H1 (cell line): Measurements from ENCODE around the gene TLE2. TPM values are rescaled to one million over a fixed set of nuclear protein-coding genes. Genes with fewer than 3 reads are reported as not detected.

ENCODE experiments used
- CTCF ChIA-PET: fragments of 300-600 bp; sonication (Branson Sonifier 250); formaldehyde crosslinking; loops from one replicate; lab custom pipeline; 2021; ENCODE audit not compliant: partially characterized antibody; lab: Charles Lee
- POLR2A ChIA-PET: fragments of 300-600 bp; sonication (Branson Sonifier 250); formaldehyde crosslinking; loops from one replicate; lab custom pipeline; 2021; ENCODE audit warnings: inconsistent platforms; ENCODE audit not compliant: partially characterized antibody; lab: Charles Lee
- DNase-seq, 2 experiments: peaks; one replicate each; pipeline versions ENCODE4 v3.0.0 to v3.0.0-alpha.2; 2010 to 2022; ENCODE audit warnings: low spot score in 2 of 2, low read depth in 1 of 2, mixed read lengths in 1 of 2
- FAIRE-seq: peaks from 2 replicates; lab custom pipeline; 2011; peaks lifted over from hg19 to GRCh38; lab: Jason Lieb, UNC
- H2AFZ ChIP-seq: 2 replicates; pipeline ENCODE4 v1.8.1; 2012; ENCODE audit warnings: low read length, inconsistent platforms
- H2AK5ac ChIP-seq: 2 replicates; pipeline ENCODE4 v1.6.1; 2013; ENCODE audit warnings: low read depth, low read length
- H2BK120ac ChIP-seq: replicated peaks from 2 replicates; pipeline ENCODE3; 2013; ENCODE audit warnings: low read depth, low read length, inconsistent platforms
- H2BK12ac ChIP-seq: 2 replicates; pipeline ENCODE4 v1.6.1; 2013; ENCODE audit warnings: low read depth, low read length
- H2BK15ac ChIP-seq: 2 replicates; pipeline ENCODE4 v1.6.1; 2013; ENCODE audit warnings: low read length
- H2BK20ac ChIP-seq: 2 replicates; pipeline ENCODE4 v1.6.1; 2013; ENCODE audit warnings: low read length
- H2BK5ac ChIP-seq: 2 replicates; pipeline ENCODE4 v1.6.1; 2013; ENCODE audit warnings: low read depth, low read length
- H3K14ac ChIP-seq: 2 replicates; pipeline ENCODE4 v1.6.1; 2013; ENCODE audit warnings: inconsistent platforms; ENCODE audit not compliant: insufficient read length
- H3K18ac ChIP-seq: 2 replicates; pipeline ENCODE4 v1.6.1; 2013; ENCODE audit warnings: low read length; ENCODE audit errors: extremely low read depth
- H3K23ac ChIP-seq: 2 replicates; pipeline ENCODE4 v1.6.1; 2013; ENCODE audit warnings: inconsistent platforms; ENCODE audit not compliant: insufficient read length
- H3K23me2 ChIP-seq: 2 replicates; pipeline ENCODE4 v1.6.1; 2013; ENCODE audit warnings: low read depth, low read length
- H3K27ac ChIP-seq: 2 replicates; pipeline ENCODE4 v1.6.1; 2011; ENCODE audit warnings: low read depth, low read length, inconsistent platforms
- H3K27me3 ChIP-seq, 4 experiments: replicated peaks in 1 of 4; 1 replicate in 1 of 4; 2 replicates in 3 of 4; pipeline versions ENCODE4 v1.6.1 to v1.8.1; 2011 to 2013; ENCODE audit warnings: low read length in 3 of 4, mild to moderate bottlenecking in 3 of 4, inconsistent platforms in 2 of 4, mixed read lengths in 2 of 4, moderate library complexity in 1 of 4; ENCODE audit not compliant: control insufficient read depth in 3 of 4, insufficient read depth in 3 of 4; ENCODE audit errors: extremely low read depth in 1 of 4
- H3K36me3 ChIP-seq, 4 experiments: 2 replicates each; pipeline versions ENCODE4 v1.6.1 to v1.8.1; 2011 to 2013; ENCODE audit warnings: mild to moderate bottlenecking in 4 of 4, low read length in 3 of 4, moderate library complexity in 2 of 4, control low read depth in 1 of 4, inconsistent platforms in 1 of 4; ENCODE audit not compliant: insufficient read depth in 4 of 4, control insufficient read depth in 2 of 4
- H3K4ac ChIP-seq: replicated peaks from 2 replicates; pipeline ENCODE3; 2013; ENCODE audit warnings: low read length, low read depth, mixed read lengths, inconsistent platforms; ENCODE audit not compliant: insufficient read length
- H3K4me1 ChIP-seq, 4 experiments: replicated peaks in 1 of 4; 1 replicate in 1 of 4; 2 replicates in 3 of 4; pipeline versions ENCODE4 v1.6.1 to v1.8.1; 2011 to 2013; ENCODE audit warnings: low read length in 3 of 4, inconsistent platforms in 2 of 4, mixed read lengths in 1 of 4; ENCODE audit not compliant: insufficient read depth in 4 of 4, control insufficient read depth in 3 of 4
- H3K4me2 ChIP-seq, 2 experiments: 2 replicates each; pipeline versions ENCODE4 v1.6.1 to v1.8.1; 2011 to 2013; ENCODE audit warnings: low read depth in 2 of 2, low read length in 2 of 2, control low read depth in 1 of 2, inconsistent platforms in 1 of 2, mild to moderate bottlenecking in 1 of 2; ENCODE audit not compliant: insufficient read depth in 1 of 2
- H3K4me3 ChIP-seq, 4 experiments: fragments of 200-600, 300-600 bp in 1 of 4; sonication (generic), shearing (Covaris generic), sonication (Bioruptor Twin) in 1 of 4; 2 replicates each; pipeline versions ENCODE4 v1.5.1 to v1.8.1; 2011 to 2016; ENCODE audit warnings: low read length in 4 of 4, low read depth in 3 of 4, control low read depth in 2 of 4, inconsistent platforms in 2 of 4, mild to moderate bottlenecking in 2 of 4, mixed read lengths in 1 of 4, moderate library complexity in 1 of 4; ENCODE audit not compliant: insufficient read depth in 2 of 4; ENCODE audit errors: extremely low read depth in 1 of 4
- H3K56ac ChIP-seq: replicated peaks from 2 replicates; pipeline ENCODE3; 2013; ENCODE audit warnings: low read depth, mild to moderate bottlenecking, mixed read lengths, low read length, inconsistent platforms; ENCODE audit not compliant: insufficient read length
- H3K79me1 ChIP-seq: 2 replicates; pipeline ENCODE4 v1.6.1; 2013; ENCODE audit warnings: low read depth, low read length, control low read depth
- H3K79me2 ChIP-seq, 2 experiments: 2 replicates each; pipeline versions ENCODE4 v1.6.1 to v1.8.1; 2012 to 2013; ENCODE audit warnings: low read length in 2 of 2, mild to moderate bottlenecking in 2 of 2, inconsistent platforms in 1 of 2; ENCODE audit not compliant: insufficient read depth in 2 of 2, control insufficient read depth in 1 of 2
- H3K9ac ChIP-seq, 4 experiments: replicated peaks in 1 of 4; 1 replicate in 1 of 4; 2 replicates in 3 of 4; pipeline versions ENCODE4 v1.6.1 to v1.8.1; 2011 to 2013; ENCODE audit warnings: low read depth in 3 of 4, low read length in 3 of 4, control low read depth in 2 of 4, mild to moderate bottlenecking in 2 of 4, moderate library complexity in 2 of 4, inconsistent platforms in 1 of 4; ENCODE audit errors: extremely low read depth in 1 of 4
- H3K9me3 ChIP-seq, 2 experiments: 2 replicates each; pipeline versions ENCODE4 v1.6.1 to v1.8.1; 2012 to 2013; ENCODE audit warnings: mild to moderate bottlenecking in 2 of 2, moderate library complexity in 2 of 2, control low read depth in 1 of 2, inconsistent platforms in 1 of 2, low read depth in 1 of 2, low read length in 1 of 2, mixed read lengths in 1 of 2; ENCODE audit not compliant: insufficient read depth in 2 of 2
- H4K20me1 ChIP-seq, 2 experiments: replicated peaks in 1 of 2; 2 replicates each; pipeline versions ENCODE3 to v1.8.1; 2011 to 2013; ENCODE audit warnings: inconsistent platforms in 2 of 2, low read length in 2 of 2, mild to moderate bottlenecking in 1 of 2; ENCODE audit not compliant: insufficient read depth in 2 of 2, control insufficient read depth in 1 of 2
- H4K5ac ChIP-seq: 2 replicates; pipeline ENCODE4 v1.6.1; 2013; ENCODE audit warnings: low read length, low read depth, mixed read lengths, inconsistent platforms; ENCODE audit not compliant: insufficient read length
- H4K8ac ChIP-seq: 2 replicates; pipeline ENCODE4 v1.8.0; 2013; ENCODE audit warnings: mild to moderate bottlenecking, moderate library complexity, low read length, inconsistent platforms; ENCODE audit not compliant: insufficient read depth; ENCODE audit errors: extremely low read depth
- H4K91ac ChIP-seq: replicated peaks from 2 replicates; pipeline ENCODE3; 2013; ENCODE audit warnings: low read length, mixed read lengths, inconsistent platforms; ENCODE audit not compliant: insufficient read length
- CHD1 ChIP-seq: IDR thresholded peaks from 2 replicates; pipeline ENCODE4 v1.6.1; 2012; ENCODE audit warnings: low read depth, low read length, improper control_type of control experiment
- CHD2 ChIP-seq: IDR thresholded peaks from 2 replicates; pipeline ENCODE4 v1.6.1; 2012; ENCODE audit warnings: low read length, improper control_type of control experiment
- EP300 ChIP-seq, 2 experiments: IDR thresholded peaks; 1 replicate in 1 of 2; 2 replicates in 1 of 2; pipeline ENCODE4 v1.6.1; 2011 to 2012; ENCODE audit warnings: low read depth in 2 of 2, low read length in 2 of 2, mild to moderate bottlenecking in 2 of 2, borderline replicate concordance in 1 of 2, inconsistent platforms in 1 of 2, moderate library complexity in 1 of 2
- GABPA ChIP-seq: IDR thresholded peaks from 2 replicates; pipeline ENCODE4 v1.6.1; 2011; ENCODE audit warnings: mild to moderate bottlenecking, low read length, moderate library complexity, borderline replicate concordance; ENCODE audit not compliant: insufficient read depth
- KDM4A ChIP-seq: IDR thresholded peaks from one replicate; pipeline ENCODE4 v1.7.1; 2012; ENCODE audit warnings: low read depth, mild to moderate bottlenecking, moderate library complexity, low read length, inconsistent platforms; ENCODE audit not compliant: severe bottlenecking
- NRF1 ChIP-seq: IDR thresholded peaks from 2 replicates; pipeline ENCODE4 v1.6.1; 2011; ENCODE audit warnings: mild to moderate bottlenecking, low read depth, low read length, improper control_type of control experiment
- RBBP5 ChIP-seq: IDR thresholded peaks from 2 replicates; pipeline ENCODE4 v1.7.1; 2012; ENCODE audit warnings: low read depth, mild to moderate bottlenecking, inconsistent platforms, low read length, moderate library complexity, borderline replicate concordance
- TAF1 ChIP-seq: IDR thresholded peaks from 2 replicates; pipeline ENCODE4 v1.6.1; 2011; ENCODE audit warnings: mild to moderate bottlenecking, low read depth, low read length
- TBP ChIP-seq: IDR thresholded peaks from 2 replicates; pipeline ENCODE4 v1.6.1; 2011; ENCODE audit warnings: low read depth, low read length, improper control_type of control experiment
- WGBS, 2 experiments: shearing (Covaris generic) in 1 of 2; methylation state at CpG; one replicate each; pipeline versions ENCODE4 v1.1.6 to v1.1.7; 2013 to 2015; ENCODE audit warnings: low lambda C conversion rate in 2 of 2, mixed read lengths in 2 of 2, inconsistent platforms in 1 of 2, low coverage in 1 of 2, missing lambda C conversion rate in 1 of 2; ENCODE audit not compliant: insufficient replicate concordance in 2 of 2, insufficient coverage in 1 of 2, insufficient read length in 1 of 2; ENCODE audit errors: extremely low coverage in 1 of 2, missing lambda C conversion rate in 1 of 2; 5-methylcytosine and 5-hydroxymethylcytosine counted together
- polyA plus RNA-seq, 7 experiments: library from polyadenylated mRNA; depleted of rRNA in 3 of 7; stranded (reverse) in 5 of 7; unstranded in 2 of 7; fragments of >200 nt in 5 of 7; fragments of 200-250 nt in 2 of 7; gene quantifications; 1 replicate in 5 of 7; 2 replicates in 1 of 7; 4 replicates in 1 of 7; pipeline versions ENCODE4 v1.2.1 to v1.2.3, GENCODE V29; 2011 to 2013; ENCODE audit warnings: missing spikeins in 2 of 7, mixed read lengths in 2 of 7
- total RNA-seq: library from RNA; stranded (reverse); fragmentation: NEBNext Ultra II Directional; extraction: Animal tissue kit (Norgen Biotek cat#: 25700); gene quantifications from 2 replicates; pipeline ENCODE4 v1.2.1, GENCODE V29; 2021
- TF ChIP-seq, protein P1 (sequence below): IDR thresholded peaks from 2 replicates; pipeline ENCODE4 v1.6.1; 2011; ENCODE audit warnings: low read length, improper control_type of control experiment

Gene TLE2
- total and polyA plus RNA-seq, 2 of the 8 experiments (the other 6 are each of a cell fraction or from before 2014, with no cell fraction given): 8.0 to 11.5 TPM

DNA sequence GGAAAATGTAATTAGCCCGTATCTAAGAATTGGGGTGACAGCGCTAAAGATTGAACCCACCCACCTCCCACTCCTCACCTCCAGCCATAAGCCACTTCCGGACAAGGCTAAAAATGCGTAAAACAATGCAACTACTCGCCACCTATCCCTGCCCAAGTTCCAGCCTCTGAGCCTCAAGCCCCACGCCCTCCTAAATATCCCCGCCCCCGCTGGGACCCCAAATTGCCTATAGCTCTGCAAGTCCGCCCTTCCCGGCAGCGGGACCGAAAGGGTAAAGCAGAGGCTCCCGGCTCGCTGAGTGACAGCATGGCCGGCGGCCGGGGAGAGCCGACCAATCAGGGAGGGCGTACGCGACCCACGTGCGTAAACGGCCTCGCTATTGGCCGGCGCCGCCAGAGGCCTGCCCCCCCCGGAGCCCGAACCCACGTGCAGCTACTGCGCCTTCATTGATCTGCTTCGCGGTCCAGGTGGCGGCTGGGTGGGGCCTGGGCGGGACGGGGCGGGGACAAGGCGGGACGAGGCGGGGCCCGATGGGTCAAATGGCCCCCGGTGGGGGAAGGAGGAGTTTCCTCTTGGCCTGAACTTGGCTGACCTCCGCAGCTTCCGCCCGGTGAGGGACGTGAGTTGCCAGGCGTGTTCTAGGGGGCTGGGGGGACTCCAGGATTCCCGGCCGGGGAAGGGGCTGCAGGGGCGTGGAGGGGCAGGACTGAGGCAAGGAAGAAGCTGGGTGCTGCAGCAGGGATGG, 51.9 kb downstream of the TLE2 start, which contains the start of gene TLE6:
Gene TLE6 (plus strand): TSS at position 564 of the 745 bp plus-strand sequence. CDS start 670 bp downstream, outside the sequence.
- Histone ChIP-seq H3K79me1 (no peaks in the 10 kb centered on the region), H2BK20ac (no peak within 1 kb of the TSS), H3K4me3 (peak within 1 kb of the TSS; percentile 33 to 58 (median 42); a peak in 7 of 8 replicates), H3K79me2 (no peaks in the 10 kb centered on the region), H4K20me1 (no peaks in the 10 kb centered on the region), H3K4me2 (peak within 1 kb of the TSS; percentile 84 to 95), H2BK12ac (peak within 1 kb of the TSS; percentile 27; the same call in 1 of the 2 replicates), H4K8ac (no peak within 1 kb of the TSS; the same call in 1 of the 2 replicates), H3K36me3 (no peaks in the 10 kb centered on the region), H2AK5ac (no peak within 1 kb of the TSS), H4K91ac (no peak within 1 kb of the TSS), H3K27me3 (peaks cover 0 to 13% (median 10%) of the 10 kb centered on the region in 4 experiments; a peak in 6 of 7 replicates), H2BK15ac (peak within 1 kb of the TSS; percentile 61; the same call in 1 of the 2 replicates), H3K4me1 (peaks cover 0 to 13% (median 7%) of the 10 kb centered on the region in 4 experiments; a peak in 5 of 7 replicates), H3K27ac (no peak within 1 kb of the TSS), H3K18ac (no peak within 1 kb of the TSS; the same call in 1 of the 2 replicates), H3K9ac (no peak within 1 kb of the TSS), H2BK5ac (no peak within 1 kb of the TSS; the same call in 1 of the 2 replicates), H2AFZ (no peak within 1 kb of the TSS), H3K23ac (no peak within 1 kb of the TSS), H3K4ac (no peak within 1 kb of the TSS), H4K5ac (no peak within 1 kb of the TSS), H3K23me2 (peaks cover 8% of the 10 kb centered on the region; the same call in 1 of the 2 replicates), H3K9me3 (no peaks in the 10 kb centered on the region), H3K56ac (no peak within 1 kb of the TSS), H3K14ac (no peak within 1 kb of the TSS), H2BK120ac (no peak within 1 kb of the TSS)
- ChIA-PET CTCF (interaction anchor here (0.5 to 2.6 kb wide), 12 partner anchors 20 to 327 kb away, joined by 3 to 8 read pairs (median 4); no protein-coding TSS in a partner anchor), POLR2A (interaction anchor here (0.7 to 4.3 kb wide), 10 partner anchors 9 to 98 kb away, joined by 3 to 26 read pairs (median 4); no protein-coding TSS in a partner anchor)
- DNase-seq (peak; percentile 95 to 97), FAIRE-seq (no peak)
- WGBS, 2 experiments: 0% methylated on average over 27 of the region's 51 CpGs; no CpG with 5 or more reads in 1 of the 2 experiments
- TF ChIP-seq GABPA (no peak), RBBP5 (no peak), TBP (no peak), CHD2 (peak; percentile 76), NRF1 (no peak), EP300 (IDR thresholded peaks at IDR 0.05; ENCODE audit: borderline replicate concordance in 1 of 2, low read depth in 2 of 2, low read length in 2 of 2) (peak in 1 of 2 experiments; percentile 63; a peak in 1 of 3 replicates), CHD1 (no peak), TAF1 (no peak), KDM4A (no peak)
- TF ChIP-seq, protein P1, sequence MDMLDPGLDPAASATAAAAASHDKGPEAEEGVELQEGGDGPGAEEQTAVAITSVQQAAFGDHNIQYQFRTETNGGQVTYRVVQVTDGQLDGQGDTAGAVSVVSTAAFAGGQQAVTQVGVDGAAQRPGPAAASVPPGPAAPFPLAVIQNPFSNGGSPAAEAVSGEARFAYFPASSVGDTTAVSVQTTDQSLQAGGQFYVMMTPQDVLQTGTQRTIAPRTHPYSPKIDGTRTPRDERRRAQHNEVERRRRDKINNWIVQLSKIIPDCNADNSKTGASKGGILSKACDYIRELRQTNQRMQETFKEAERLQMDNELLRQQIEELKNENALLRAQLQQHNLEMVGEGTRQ: peak; percentile 82
